Activated T-helper 1 cell treated with anti-CD3 and anti-CD28 coated beads, Interleukin-2, amount 50 U/mL, for 16 hours (primary cell): Measurements from ENCODE around the gene ANKS6.

Source experiments
- DNase-seq, 2 donors: peaks; one replicate each; pipeline ENCODE4 v3.0.0-alpha.2; 2020; ENCODE audit warnings: low read depth in 1 of 2, low spot score in 1 of 2

ANKS6 gene

DNA sequence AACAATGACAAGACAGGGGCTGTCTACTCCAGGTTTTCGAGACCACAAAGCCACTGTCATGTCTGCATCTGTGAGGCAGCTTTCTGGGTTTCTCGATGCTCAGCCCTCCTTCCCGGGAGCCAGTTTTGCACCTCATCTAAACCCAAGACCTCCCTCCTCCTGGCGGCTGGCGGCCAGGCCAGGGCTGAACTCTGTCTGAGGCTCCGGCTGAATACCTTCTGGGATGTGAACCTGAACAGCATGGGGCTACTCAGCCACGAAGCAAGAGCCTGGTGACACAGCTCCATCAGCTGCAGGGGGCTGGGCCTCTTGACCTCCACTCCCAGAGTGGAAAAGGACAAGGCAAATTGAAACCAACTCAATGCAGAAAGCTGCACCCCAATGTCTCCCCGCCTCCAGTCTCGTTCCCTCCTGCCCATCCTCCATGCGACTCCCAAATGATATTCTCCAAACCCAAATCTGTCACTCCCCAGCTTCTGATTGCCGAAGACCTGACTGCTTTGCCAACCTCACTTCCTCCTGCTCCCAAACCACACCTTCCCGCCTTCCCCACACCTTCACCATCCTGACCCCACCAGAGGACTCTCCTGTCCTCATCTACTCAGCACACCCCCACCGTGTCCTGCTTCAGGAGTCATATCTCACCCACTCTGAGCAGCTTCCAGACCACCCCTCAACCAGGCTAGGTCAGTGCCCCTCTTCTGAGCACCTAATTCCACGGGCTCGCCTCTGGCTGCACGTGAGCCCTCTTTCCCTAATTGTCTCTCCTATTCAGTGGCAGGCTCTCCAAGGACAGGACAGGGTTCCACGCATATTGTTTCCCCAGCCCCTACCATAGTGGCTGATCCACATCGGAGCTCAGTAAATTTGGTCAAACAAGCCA is 4.5 kb downstream of the ANKS6 start:
- no peak for DNase-seq

DNA sequence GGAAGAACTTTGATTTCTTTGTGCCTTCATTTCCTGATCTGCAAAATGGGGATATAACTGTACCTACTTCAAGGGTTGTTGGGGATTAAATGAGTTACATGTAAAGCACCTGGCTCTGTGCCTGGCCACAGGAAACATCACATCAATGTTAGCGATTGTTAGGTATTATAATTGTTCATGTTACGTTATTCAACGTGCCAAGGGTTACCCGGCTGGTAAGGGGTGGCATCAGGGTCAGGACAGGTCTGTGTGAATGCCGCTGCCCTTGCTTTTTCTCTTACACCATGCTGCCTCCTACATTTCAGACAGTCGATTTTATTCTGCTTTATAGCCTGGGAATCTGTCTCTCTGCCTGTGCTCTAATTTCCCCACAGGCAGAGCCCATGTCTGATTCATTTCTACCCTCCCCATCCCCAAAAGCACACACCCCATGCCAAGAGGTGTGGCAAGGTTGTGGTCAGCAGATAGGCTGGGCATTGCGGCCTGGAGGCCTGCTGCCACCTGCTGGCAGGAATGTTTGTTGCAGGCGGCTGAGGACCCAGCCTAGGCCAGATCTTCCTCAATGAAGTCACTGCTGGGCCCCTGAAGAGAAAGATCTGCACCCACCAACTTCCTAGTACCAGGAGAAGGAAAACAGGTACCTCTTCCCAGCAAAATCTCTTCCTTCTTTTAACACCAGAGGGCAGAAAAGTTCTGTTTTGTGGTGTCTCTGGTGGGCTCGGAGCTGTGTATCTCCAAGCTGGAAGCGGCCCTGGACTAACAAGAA is 5.3 kb downstream of the ANKS6 start:
- peak in 1 of 2 donors; percentile 35 for DNase-seq

GRCh38 chr9:98790134-98790841 is 6.1 kb downstream of the ANKS6 start:
- no peak for DNase-seq

GRCh38 chr9:98789483-98790133 is 6.7 kb downstream of the ANKS6 start:
- no peak for DNase-seq

DNA sequence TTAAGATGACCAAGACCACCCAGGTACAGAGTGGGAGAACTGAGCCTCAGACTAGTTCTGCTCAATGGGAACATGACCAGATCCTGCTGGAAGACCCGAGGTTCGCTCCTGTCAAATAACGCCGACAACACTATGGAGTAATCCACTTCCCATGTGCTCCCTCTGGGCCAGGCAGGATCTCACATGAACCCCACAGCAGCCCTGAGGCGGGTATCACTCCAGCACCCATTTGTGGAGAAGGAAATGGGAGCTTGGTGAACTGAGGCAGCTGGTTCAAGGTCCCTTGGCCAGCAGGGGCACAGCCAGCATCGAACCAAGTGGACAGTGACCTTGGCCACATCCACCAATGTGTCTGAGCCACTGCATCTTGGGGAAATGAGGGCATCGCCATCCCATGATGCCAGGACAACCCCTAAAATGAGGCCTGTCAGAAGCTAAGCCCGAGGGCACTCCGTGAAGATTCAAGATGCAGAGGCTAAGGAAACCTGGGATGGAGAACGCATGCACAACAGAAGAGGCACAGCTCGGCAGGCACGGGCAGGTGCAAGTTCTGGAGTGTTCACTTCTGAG is 8.5 kb downstream of the ANKS6 start:
- DNase-seq: no peak

- DNase-seq: no peak
Observed at GRCh38 chr9:98786750-98787510, 9.4 kb downstream of the ANKS6 start.

GRCh38 chr9:98784831-98785806 is 11.2 kb downstream of the ANKS6 start:
- no peak for DNase-seq

DNA sequence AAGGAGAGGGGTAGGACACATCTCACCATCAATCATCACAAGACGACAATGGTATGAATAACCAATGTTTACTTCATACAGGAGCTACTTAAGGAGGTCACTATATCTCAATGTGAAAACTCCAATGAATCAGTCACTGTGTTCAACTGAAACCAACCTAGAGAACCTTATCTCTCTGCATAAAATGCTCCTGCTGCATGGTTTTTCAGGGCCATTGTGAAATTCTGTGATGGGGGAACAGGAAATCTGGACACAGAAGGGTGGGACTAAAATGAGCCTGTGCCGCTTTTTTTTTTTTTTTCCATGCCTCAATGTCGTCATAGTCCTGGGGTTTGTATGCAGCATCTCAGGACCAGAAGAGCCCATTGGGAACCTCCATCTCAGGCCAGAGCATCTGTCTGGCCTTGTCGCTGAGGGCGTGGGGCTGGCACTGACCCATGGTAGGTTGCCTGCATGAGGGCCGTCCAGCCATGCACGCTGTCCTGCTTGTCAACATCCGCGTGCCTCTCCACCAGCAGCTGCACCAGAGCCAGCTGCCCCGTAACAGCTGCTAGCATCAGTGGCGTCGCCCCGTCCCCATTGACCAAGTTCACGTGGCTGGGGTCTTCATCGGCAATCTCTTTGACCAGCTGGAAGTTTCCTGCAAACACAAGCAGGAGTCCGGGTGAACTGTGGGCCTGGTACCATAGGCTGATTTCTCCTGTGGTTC is 12.7 kb downstream of the ANKS6 start:
- DNase-seq: no peak

DNA sequence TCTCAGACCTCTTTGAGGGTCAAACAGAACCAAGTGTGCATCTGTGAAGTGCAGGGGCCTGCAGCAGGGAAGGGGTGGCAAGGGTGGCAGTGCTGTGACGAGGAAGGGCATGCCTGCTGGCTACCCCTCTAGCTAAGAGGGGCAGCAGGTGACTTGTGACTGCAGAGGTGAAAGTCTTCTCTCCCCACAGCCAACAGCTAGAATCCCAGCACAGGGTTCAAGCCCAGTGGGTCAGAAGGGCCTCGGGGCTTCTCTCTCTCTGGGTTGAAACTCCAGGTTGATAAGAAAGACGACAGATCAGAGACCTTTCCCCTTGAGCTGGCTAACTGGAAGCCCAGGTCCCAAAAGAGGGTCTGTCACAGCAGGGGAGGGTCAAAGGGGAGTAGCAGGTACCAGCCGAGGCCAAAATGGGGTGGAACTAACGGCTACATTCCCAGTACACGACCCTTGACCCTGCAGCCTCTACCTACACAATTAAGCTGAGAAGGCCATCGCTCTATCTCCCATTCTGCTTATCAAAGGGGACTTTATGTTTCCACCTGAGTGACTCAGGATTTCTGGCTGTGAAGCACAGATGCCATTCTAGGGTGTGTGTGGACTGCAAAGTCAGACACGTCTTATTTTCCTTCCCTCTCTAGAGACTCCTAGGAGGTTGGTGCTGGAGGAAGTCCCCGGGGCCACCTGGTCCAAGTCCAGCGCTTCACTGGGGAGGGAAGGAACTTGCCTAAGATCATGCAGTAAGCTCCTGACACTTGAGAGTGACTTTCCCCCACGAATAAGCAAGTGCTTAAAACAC is 14.6 kb downstream of the ANKS6 start:
- no peak for DNase-seq

DNA sequence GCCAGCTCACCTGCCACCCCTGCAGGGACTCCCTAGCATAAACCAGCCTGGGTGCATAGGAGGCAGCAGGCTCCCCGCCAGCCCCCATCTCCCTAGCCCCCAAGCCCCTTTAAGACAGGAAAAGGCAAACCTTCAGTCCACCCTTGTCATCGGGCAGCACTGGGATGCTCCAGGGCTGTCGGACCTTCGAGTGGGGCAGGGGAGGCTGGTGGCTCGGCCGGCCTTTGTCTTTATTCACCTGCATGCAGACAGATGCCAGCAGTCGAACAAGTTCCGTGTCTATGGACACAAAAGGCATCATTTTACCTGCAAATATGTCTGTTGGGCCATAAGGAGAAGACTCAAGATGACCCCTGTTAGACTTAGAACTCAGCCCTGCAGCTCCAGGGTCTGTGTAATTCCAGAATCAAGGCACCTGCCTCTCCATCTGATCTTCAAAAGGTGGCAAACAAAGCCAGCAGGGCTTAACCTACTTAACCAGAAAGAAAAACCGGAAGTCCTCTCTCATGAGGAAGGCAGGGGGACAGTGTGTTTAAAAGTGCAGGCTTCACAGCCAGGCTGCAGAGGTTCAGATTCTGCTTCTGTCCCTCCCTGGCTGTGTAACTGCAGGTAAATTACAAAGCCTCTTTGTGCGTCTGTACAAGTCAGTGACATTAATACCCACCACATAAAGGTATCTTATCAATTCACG is 16.2 kb downstream of the ANKS6 start:
- DNase-seq: no peak

GRCh38 chr9:98778711-98779530 is 17.4 kb downstream of the ANKS6 start:
- no peak for DNase-seq

GRCh38 chr9:98778251-98778650 is 18.1 kb downstream of the ANKS6 start:
- no peak for DNase-seq

GRCh38 chr9:98777618-98778017 is 18.7 kb downstream of the ANKS6 start:
- DNase-seq: no peak

GRCh38 chr9:98775831-98776441 is 20.4 kb downstream of the ANKS6 start:
- no peak for DNase-seq

GRCh38 chr9:98774746-98775145 is 21.6 kb downstream of the ANKS6 start:
- no peak for DNase-seq

DNA sequence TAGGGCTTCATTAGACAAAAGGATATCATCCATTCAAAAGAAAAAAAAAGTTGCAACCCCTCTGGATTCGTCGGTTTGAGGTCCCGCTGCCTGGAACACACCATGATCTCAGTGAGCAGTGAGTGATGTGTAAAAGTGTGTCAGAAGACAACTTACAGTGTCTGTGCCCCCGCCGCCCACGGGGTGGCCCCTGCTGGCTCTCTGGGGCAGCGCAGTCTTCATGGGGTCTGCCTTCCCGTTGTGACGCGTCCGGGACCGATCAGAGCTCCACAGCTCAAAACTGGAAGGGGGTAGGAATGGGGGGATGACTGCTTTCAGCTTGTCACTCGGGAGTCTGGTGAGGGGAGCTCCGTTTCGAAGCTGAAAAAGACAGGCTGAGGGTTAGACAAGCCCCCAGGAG is 22.6 kb downstream of the ANKS6 start:
- no peak for DNase-seq
